ENCODE results near the gene GGT6. TPM values are rescaled to one million over a fixed set of nuclear protein-coding genes. Genes with fewer than 3 reads are reported as not detected.
"Not testable (repeated sequence)": the region's sequence is repeated elsewhere in the genome, so short reads cannot be mapped to it uniquely, and the experiment has no call there.

GGT6 gene
- total RNA-seq, 2 experiments from 2014 or later: not detected

- CTCF ChIA-PET: no interaction called here
- no peak overlapping the region for H3K4me3 Mint-ChIP-seq
- no peaks in the 10 kb centered on the region for H3K9me3 Mint-ChIP-seq (ENCODE audit: low read depth)
- peaks cover 4% of the 10 kb centered on the region for H3K4me1 Mint-ChIP-seq
- ATAC-seq (no peak), DNase-seq (no peak)
- H3K36me3 Mint-ChIP-seq: no peaks in the 10 kb centered on the region
- peaks cover 9% of the 10 kb centered on the region for H3K27me3 Mint-ChIP-seq
- no peak overlapping the region for H3K27ac Mint-ChIP-seq
These were observed 37.6 kb upstream of the GGT6 start for GRCh38 chr17:4597975-4598374.

- Mint-ChIP-seq H3K36me3 (no peaks in the 10 kb centered on the region), H3K4me1 (peaks cover 4% of the 10 kb centered on the region), H3K27me3 (peaks cover 9% of the 10 kb centered on the region), H3K4me3 (no peak overlapping the region), H3K27ac (no peak overlapping the region), H3K9me3 (ENCODE audit: low read depth) (no peaks in the 10 kb centered on the region)
- no peak for DNase-seq
- no peak for ATAC-seq
- CTCF ChIA-PET: no interaction called here
These were observed 36.4 kb upstream of the GGT6 start for GRCh38 chr17:4596636-4597380.

GRCh38 chr17:4595685-4596342 is 35.4 kb upstream of the GGT6 start:
- not testable (repeated sequence) for H3K27me3 Mint-ChIP-seq; H3K4me3 Mint-ChIP-seq; ATAC-seq; H3K27ac Mint-ChIP-seq; DNase-seq; H3K9me3 Mint-ChIP-seq (ENCODE audit: low read depth); H3K36me3 Mint-ChIP-seq; H3K4me1 Mint-ChIP-seq
- CTCF ChIA-PET: interaction anchor here (1.1 to 1.5 kb wide), 3 partner anchors 29 to 31 kb away, joined by 3 to 5 read pairs (median 3); no protein-coding TSS in a partner anchor

- CTCF ChIA-PET: interaction anchor here (1.1 to 1.5 kb wide), 3 partner anchors 29 to 30 kb away, joined by 3 to 5 read pairs (median 3); no protein-coding TSS in a partner anchor
- Mint-ChIP-seq H3K27me3 (peaks cover 14% of the 10 kb centered on the region), H3K4me1 (peaks cover 4% of the 10 kb centered on the region), H3K36me3 (no peaks in the 10 kb centered on the region), H3K9me3 (ENCODE audit: low read depth) (no peaks in the 10 kb centered on the region), H3K4me3 (no peak overlapping the region), H3K27ac (peak overlapping the region; percentile 32)
- DNase-seq (peak; percentile 59), ATAC-seq (peak; percentile 80)
These were observed 34.7 kb upstream of the GGT6 start for GRCh38 chr17:4594931-4595684.

- ATAC-seq: no peak
- CTCF ChIA-PET: interaction anchor here (1.1 to 1.5 kb wide), 3 partner anchors 28 to 31 kb away, joined by 3 to 5 read pairs (median 3); no protein-coding TSS in a partner anchor
These were observed 34.0 kb upstream of the GGT6 start for GRCh38 chr17:4594406-4594805.

GRCh38 chr17:4593021-4593421 is 32.6 kb upstream of the GGT6 start:
- no peaks in the 10 kb centered on the region for H3K9me3 Mint-ChIP-seq (ENCODE audit: low read depth)
- no peak for DNase-seq
- H3K27ac Mint-ChIP-seq: no peak overlapping the region
- peaks cover 11% of the 10 kb centered on the region for H3K27me3 Mint-ChIP-seq
- CTCF ChIA-PET: no interaction called here
- H3K4me3 Mint-ChIP-seq: no peak overlapping the region
- ATAC-seq: no peak
- peaks cover 4% of the 10 kb centered on the region for H3K4me1 Mint-ChIP-seq
- no peaks in the 10 kb centered on the region for H3K36me3 Mint-ChIP-seq

More at GRCh38 chr17:4594406-4594805, 34.0 kb upstream of the GGT6 start:
- no peak for DNase-seq
- Mint-ChIP-seq H3K36me3 (no peaks in the 10 kb centered on the region), H3K4me3 (no peak overlapping the region), H3K27ac (no peak overlapping the region), H3K4me1 (peaks cover 4% of the 10 kb centered on the region), H3K9me3 (ENCODE audit: low read depth) (no peaks in the 10 kb centered on the region), H3K27me3 (peaks cover 14% of the 10 kb centered on the region)

- ATAC-seq: no peak
- no peak overlapping the region for H3K27ac Mint-ChIP-seq
- H3K4me3 Mint-ChIP-seq: no peak overlapping the region
- H3K36me3 Mint-ChIP-seq: no peaks in the 10 kb centered on the region
- no peak for DNase-seq
- peaks cover 4% of the 10 kb centered on the region for H3K4me1 Mint-ChIP-seq
- H3K27me3 Mint-ChIP-seq: peaks cover 13% of the 10 kb centered on the region
- no peaks in the 10 kb centered on the region for H3K9me3 Mint-ChIP-seq (ENCODE audit: low read depth)
- CTCF ChIA-PET: no interaction called here
These were observed 32.0 kb upstream of the GGT6 start for GRCh38 chr17:4592240-4593005.

GRCh38 chr17:4591529-4591928 is 31.2 kb upstream of the GGT6 start:
- H3K27me3 Mint-ChIP-seq: peaks cover 21% of the 10 kb centered on the region
- no peak overlapping the region for H3K4me3 Mint-ChIP-seq
- peaks cover 4% of the 10 kb centered on the region for H3K4me1 Mint-ChIP-seq
- CTCF ChIA-PET: interaction anchor here (1.7 kb wide), 1 partner anchor 24 kb away, joined by 5 read pairs; no protein-coding TSS in a partner anchor
- no peaks in the 10 kb centered on the region for H3K36me3 Mint-ChIP-seq
- ATAC-seq (no peak), DNase-seq (no peak)
- no peak overlapping the region for H3K27ac Mint-ChIP-seq
- H3K9me3 Mint-ChIP-seq (ENCODE audit: low read depth): no peaks in the 10 kb centered on the region

- H3K9me3 Mint-ChIP-seq (ENCODE audit: low read depth): no peaks in the 10 kb centered on the region
- CTCF ChIA-PET: interaction anchor here (1.7 kb wide), 1 partner anchor 23 kb away, joined by 5 read pairs; no protein-coding TSS in a partner anchor
- H3K27ac Mint-ChIP-seq: no peak overlapping the region
- H3K4me1 Mint-ChIP-seq: peaks cover 4% of the 10 kb centered on the region
- H3K36me3 Mint-ChIP-seq: no peaks in the 10 kb centered on the region
- no peak for DNase-seq
- no peak overlapping the region for H3K4me3 Mint-ChIP-seq
- ATAC-seq: no peak
- H3K27me3 Mint-ChIP-seq: peaks cover 26% of the 10 kb centered on the region
These were observed 30.6 kb upstream of the GGT6 start for GRCh38 chr17:4590981-4591453.

- not testable (repeated sequence) for DNase-seq; H3K9me3 Mint-ChIP-seq (ENCODE audit: low read depth); H3K27ac Mint-ChIP-seq; ATAC-seq; H3K4me3 Mint-ChIP-seq; H3K36me3 Mint-ChIP-seq; H3K4me1 Mint-ChIP-seq
- peaks cover 33% of the 10 kb centered on the region for H3K27me3 Mint-ChIP-seq
- CTCF ChIA-PET: interaction anchor here (1.7 kb wide), 1 partner anchor 22 kb away, joined by 5 read pairs; no protein-coding TSS in a partner anchor
These were observed 29.7 kb upstream of the GGT6 start for GRCh38 chr17:4590042-4590441.

GRCh38 chr17:4588898-4589625 is 28.7 kb upstream of the GGT6 start:
- Mint-ChIP-seq H3K36me3 (no peaks in the 10 kb centered on the region), H3K9me3 (ENCODE audit: low read depth) (no peaks in the 10 kb centered on the region), H3K4me3 (no peak overlapping the region), H3K27me3 (peaks cover 31% of the 10 kb centered on the region), H3K4me1 (no peaks in the 10 kb centered on the region), H3K27ac (no peak overlapping the region)
- CTCF ChIA-PET: interaction anchor here (1.1 kb wide), 1 partner anchor 22 kb away, joined by 3 read pairs; no protein-coding TSS in a partner anchor
- no peak for ATAC-seq
- no peak for DNase-seq

- no peaks in the 10 kb centered on the region for H3K36me3 Mint-ChIP-seq
- H3K4me1 Mint-ChIP-seq: peaks cover 3% of the 10 kb centered on the region
- H3K4me3 Mint-ChIP-seq: no peak overlapping the region
- CTCF ChIA-PET: interaction anchor here (1.1 kb wide), 1 partner anchor 21 kb away, joined by 3 read pairs; no protein-coding TSS in a partner anchor
- H3K27ac Mint-ChIP-seq: no peak overlapping the region
- DNase-seq: no peak
- no peaks in the 10 kb centered on the region for H3K9me3 Mint-ChIP-seq (ENCODE audit: low read depth)
- ATAC-seq: no peak
- H3K27me3 Mint-ChIP-seq: peaks cover 37% of the 10 kb centered on the region
These were observed 28.0 kb upstream of the GGT6 start for GRCh38 chr17:4588391-4588790.

Data from activated CD8-positive, alpha-beta memory T cell treated with anti-CD3 and anti-CD28 coated beads, Interleukin-2, amount 10 ng/mL, durations not matched to agents 7 days and 5 days (primary cell).